ENCODE data around the gene OTX2. TPM values are rescaled to one million over a fixed set of nuclear protein-coding genes. Genes with fewer than 3 reads are reported as not detected.

Gene OTX2
- total and polyA plus RNA-seq, 12 donors, result not detected

- no peak for DNase-seq
Observed at GRCh38 chr14:56789955-56790354, 20.3 kb downstream of the OTX2 start.

GRCh38 chr14:56787530-56787929, 22.7 kb downstream of the OTX2 start:
- no peak overlapping the region for H3K4me3 ChIP-seq
- intact Hi-C loops (cut with DNase I), result no loop called here
- H3K27me3 ChIP-seq, result peaks cover 3% of the 10 kb centered on the region

More at GRCh38 chr14:56789955-56790354, 20.3 kb downstream of the OTX2 start:
- Histone ChIP-seq H3K27ac (no peak overlapping the region), H3K36me3 (replicated peaks in 1 of 2) (no peaks in the 10 kb centered on the region), H3K4me3 (no peak overlapping the region), H3K27me3 (peaks cover 27% of the 10 kb centered on the region), H3K9me3 (replicated peaks in 1 of 3) (no peaks in the 10 kb centered on the region), H3K4me1 (replicated peaks in 1 of 2) (no peaks in the 10 kb centered on the region)
- intact Hi-C loops (cut with DNase I), result no loop called here
- no peak for TF ChIP-seq POLR2A (IDR thresholded peaks at IDR 0.05)
- TF ChIP-seq CTCF (IDR thresholded peaks at IDR 0.05), result no peak
- WGBS, 4 donors, result 81 to 100% (median 91%) methylated on average over 1 of the region's 1 CpG

GRCh38 chr14:56782711-56783110, 27.6 kb downstream of the OTX2 start:
- no peak for DNase-seq
- Histone ChIP-seq H3K27ac (no peak overlapping the region), H3K4me1 (replicated peaks in 1 of 2) (no peaks in the 10 kb centered on the region), H3K36me3 (replicated peaks in 1 of 2) (no peaks in the 10 kb centered on the region), H3K9me3 (replicated peaks in 1 of 3) (no peaks in the 10 kb centered on the region), H3K4me3 (no peak overlapping the region), H3K27me3 (peaks cover 2% of the 10 kb centered on the region)
- intact Hi-C loops (cut with DNase I), result no loop called here
- 50 to 70% (median 61%) methylated on average over 1 of the region's 1 CpG for WGBS, 4 donors
- TF ChIP-seq CTCF (IDR thresholded peaks at IDR 0.05), result no peak
- no peak for TF ChIP-seq POLR2A (IDR thresholded peaks at IDR 0.05)

More at GRCh38 chr14:56787530-56787929, 22.7 kb downstream of the OTX2 start:
- H3K27ac ChIP-seq, result no peak overlapping the region
- H3K36me3 ChIP-seq (replicated peaks in 1 of 2), result no peaks in the 10 kb centered on the region
- H3K9me3 ChIP-seq (replicated peaks in 1 of 3), result no peaks in the 10 kb centered on the region
- no peak for TF ChIP-seq POLR2A (IDR thresholded peaks at IDR 0.05)
- no peak for TF ChIP-seq CTCF (IDR thresholded peaks at IDR 0.05)
- no peaks in the 10 kb centered on the region for H3K4me1 ChIP-seq (replicated peaks in 1 of 2)
- DNase-seq, result no peak

GRCh38 chr14:56774503-56774902, 35.8 kb downstream of the OTX2 start:
- no peak for DNase-seq
- Histone ChIP-seq H3K4me3 (no peak overlapping the region), H3K27ac (no peak overlapping the region), H3K4me1 (replicated peaks in 1 of 2) (no peaks in the 10 kb centered on the region), H3K27me3 (peaks cover 3% of the 10 kb centered on the region), H3K36me3 (replicated peaks in 1 of 2) (no peaks in the 10 kb centered on the region), H3K9me3 (replicated peaks in 1 of 3) (no peaks in the 10 kb centered on the region)
- intact Hi-C loops (cut with DNase I), result no loop called here
- TF ChIP-seq POLR2A (IDR thresholded peaks at IDR 0.05) (no peak), CTCF (IDR thresholded peaks at IDR 0.05) (no peak)
- 43 to 48% (median 46%) methylated on average over 6 of the region's 6 CpGs for WGBS, 4 donors

Measured in adrenal gland (tissue), 12 donors.